IPS DF 6.9 (cell line): Measurements from ENCODE around the gene NUDT22.
A peak's percentile ranks its signal among the peaks of the same experiment; 100 is the strongest.

Experiments used
- DNase-seq: peaks from one replicate; pipeline ENCODE4 v3.0.0-alpha.2; 2013; ENCODE audit warnings: low read depth, low spot score
- H3K27ac ChIP-seq: one replicate; pipeline ENCODE4 v1.5.1; 2013; ENCODE audit warnings: low read length, control low read depth
- H3K27me3 ChIP-seq: 2 replicates; pipeline ENCODE4 v1.6.1; 2013; ENCODE audit warnings: mild to moderate bottlenecking, low read length; ENCODE audit not compliant: control insufficient read depth, insufficient read depth
- H3K36me3 ChIP-seq: 2 replicates; pipeline ENCODE4 v1.6.1; 2013; ENCODE audit warnings: low read length; ENCODE audit not compliant: control insufficient read depth, insufficient read depth
- H3K4me1 ChIP-seq: 2 replicates; pipeline ENCODE4 v1.6.1; 2013; ENCODE audit warnings: low read length; ENCODE audit not compliant: control insufficient read depth, insufficient read depth
- H3K4me3 ChIP-seq: 2 replicates; pipeline ENCODE4 v1.5.1; 2013; ENCODE audit warnings: mild to moderate bottlenecking, low read length
- H3K9me3 ChIP-seq: 2 replicates; pipeline ENCODE4 v1.6.1; 2013; ENCODE audit warnings: low read length, inconsistent platforms; ENCODE audit not compliant: control insufficient read depth, insufficient read depth
- WGBS: extraction: QIAGEN DNeasy Blood & Tissue Kit; methylation state at CpG from one replicate; pipeline ENCODE4 v1.1.7; 2013; ENCODE audit warnings: mixed read lengths, missing lambda C conversion rate; ENCODE audit not compliant: insufficient read length, insufficient coverage; 5-methylcytosine and 5-hydroxymethylcytosine counted together

NUDT22 gene

DNA sequence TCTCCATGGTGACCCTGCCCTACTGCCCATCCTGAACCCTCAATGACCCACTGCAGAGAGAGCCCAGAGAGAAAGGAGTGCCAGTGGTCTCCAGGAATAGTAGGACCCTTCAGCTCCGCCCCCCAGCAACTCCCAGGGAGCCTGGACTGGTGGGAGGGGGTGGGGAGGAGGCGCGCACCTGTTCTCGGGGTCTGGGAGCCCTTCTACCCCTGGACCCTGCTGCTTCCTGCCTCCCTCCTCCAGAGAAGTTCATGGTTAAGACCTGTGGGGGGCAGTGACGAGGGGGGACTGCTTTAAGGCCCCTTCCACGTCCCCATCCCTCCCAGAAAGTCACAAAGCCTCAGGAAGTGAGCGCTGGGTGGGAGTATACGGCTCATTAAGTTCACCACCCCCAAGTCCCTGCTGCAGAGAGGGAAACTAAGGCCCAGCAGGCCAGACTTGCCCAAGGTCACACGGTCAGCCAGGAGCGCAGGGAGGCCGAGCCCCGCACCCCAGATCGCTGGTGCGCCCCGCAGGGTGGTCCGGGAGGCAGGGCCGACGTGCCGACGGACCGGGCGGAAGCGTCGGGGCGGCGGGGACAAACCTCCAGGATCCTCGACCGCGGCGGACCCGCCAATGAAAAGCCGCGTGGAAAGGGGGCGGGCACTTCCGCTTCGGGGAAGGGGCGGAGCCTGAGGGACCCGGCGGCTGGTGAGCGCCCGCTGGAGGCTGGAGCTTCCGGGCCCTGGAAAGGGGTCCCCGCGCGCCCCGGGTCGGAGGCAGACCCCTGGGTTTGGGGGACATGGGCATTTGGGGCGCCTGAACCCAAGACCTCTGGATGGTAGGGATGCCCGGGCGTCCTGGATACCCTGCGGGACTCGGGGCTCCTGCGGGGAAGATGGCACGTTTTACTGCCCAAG lies at the start of gene NUDT22, which contains the start of gene TRPT1:
Gene NUDT22, plus strand, starts transcription at position 667 of the 899 bp plus-strand sequence. CDS start 379 bp downstream, outside the sequence.
Gene TRPT1, minus strand, starts transcription at position 579 of the 899 bp plus-strand sequence. Its CDS starts 326 bp downstream, at position 253.
- no CpG with 5 or more reads among the region's 54 CpGs for WGBS

GRCh38 chr11:64176751-64177150 lies 49.3 kb upstream of the NUDT22 start:
- no peak overlapping the region for H3K27ac ChIP-seq
- DNase-seq = no peak
- no peaks in the 10 kb centered on the region for H3K36me3 ChIP-seq
- no peaks in the 10 kb centered on the region for H3K4me1 ChIP-seq
- no peaks in the 10 kb centered on the region for H3K9me3 ChIP-seq
- no CpG with 5 or more reads among the region's 8 CpGs for WGBS
- H3K4me3 ChIP-seq = no peak overlapping the region
- H3K27me3 ChIP-seq = no peaks in the 10 kb centered on the region

More for the DNA sequence above, at the start of gene NUDT22, which contains the start of gene TRPT1:
- Histone ChIP-seq H3K27me3 (no peaks in the 10 kb centered on the region), H3K4me3 (peak within 1 kb of the TSS; percentile 50), H3K4me1 (peaks cover 4% of the 10 kb centered on the region; the same call in 1 of the 2 replicates), H3K9me3 (no peaks in the 10 kb centered on the region), H3K36me3 (no peaks in the 10 kb centered on the region; the same call in 1 of the 2 replicates), H3K27ac (no peak within 1 kb of the TSS)
- DNase-seq = no peak

- Histone ChIP-seq H3K27me3 (no peaks in the 10 kb centered on the region), H3K36me3 (no peaks in the 10 kb centered on the region), H3K4me1 (no peaks in the 10 kb centered on the region), H3K27ac (no peak overlapping the region), H3K9me3 (no peaks in the 10 kb centered on the region), H3K4me3 (no peak overlapping the region)
- WGBS = no CpG with 5 or more reads among the region's 1 CpG
- DNase-seq = no peak
These were observed 47.9 kb upstream of the NUDT22 start for GRCh38 chr11:64178203-64178602.

DNA sequence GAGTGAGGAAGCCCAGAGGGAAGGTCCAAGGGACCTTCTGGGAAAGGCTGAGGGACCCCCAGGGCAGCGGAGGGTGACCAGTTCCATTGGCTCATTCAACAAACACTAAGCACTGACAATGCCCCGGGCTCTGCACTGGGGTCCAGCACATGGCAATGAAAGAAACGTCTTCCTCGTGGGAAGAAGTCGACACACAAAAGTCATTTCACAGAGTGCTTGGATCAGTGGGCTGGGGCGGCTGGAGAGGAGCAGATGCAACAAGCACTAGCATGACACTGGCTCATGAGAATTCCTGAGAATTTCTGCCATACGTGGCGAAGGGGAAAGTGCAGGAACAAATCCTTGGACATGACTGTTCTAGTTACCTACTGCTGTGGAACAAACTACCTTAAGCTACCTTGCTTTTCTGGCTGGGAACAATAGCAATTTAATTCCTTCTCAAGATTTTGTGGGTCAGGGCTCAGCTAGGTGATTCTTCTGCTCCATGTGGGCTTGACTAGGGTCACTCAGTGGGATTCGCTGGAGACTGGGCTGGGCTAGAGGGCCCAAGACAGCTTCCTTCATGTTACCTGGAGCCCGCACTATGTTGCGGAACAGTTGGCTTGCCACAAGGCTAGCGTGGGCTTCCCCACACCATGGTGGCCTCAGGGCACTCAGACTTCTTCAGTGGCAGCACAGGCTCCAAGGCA lies 47.0 kb upstream of the NUDT22 start:
- WGBS = no CpG with 5 or more reads among the region's 12 CpGs
- DNase-seq = no peak
- Histone ChIP-seq H3K9me3 (no peaks in the 10 kb centered on the region), H3K36me3 (no peaks in the 10 kb centered on the region), H3K27ac (no peak overlapping the region), H3K4me3 (no peak overlapping the region), H3K4me1 (no peaks in the 10 kb centered on the region), H3K27me3 (no peaks in the 10 kb centered on the region)

GRCh38 chr11:64180891-64181290 lies 45.2 kb upstream of the NUDT22 start:
- no peak overlapping the region for H3K4me3 ChIP-seq
- no peak for DNase-seq
- no CpG with 5 or more reads among the region's 5 CpGs for WGBS
- H3K27me3 ChIP-seq = no peaks in the 10 kb centered on the region
- H3K27ac ChIP-seq = no peak overlapping the region
- H3K4me1 ChIP-seq = no peaks in the 10 kb centered on the region
- no peaks in the 10 kb centered on the region for H3K36me3 ChIP-seq
- H3K9me3 ChIP-seq = no peaks in the 10 kb centered on the region

DNA sequence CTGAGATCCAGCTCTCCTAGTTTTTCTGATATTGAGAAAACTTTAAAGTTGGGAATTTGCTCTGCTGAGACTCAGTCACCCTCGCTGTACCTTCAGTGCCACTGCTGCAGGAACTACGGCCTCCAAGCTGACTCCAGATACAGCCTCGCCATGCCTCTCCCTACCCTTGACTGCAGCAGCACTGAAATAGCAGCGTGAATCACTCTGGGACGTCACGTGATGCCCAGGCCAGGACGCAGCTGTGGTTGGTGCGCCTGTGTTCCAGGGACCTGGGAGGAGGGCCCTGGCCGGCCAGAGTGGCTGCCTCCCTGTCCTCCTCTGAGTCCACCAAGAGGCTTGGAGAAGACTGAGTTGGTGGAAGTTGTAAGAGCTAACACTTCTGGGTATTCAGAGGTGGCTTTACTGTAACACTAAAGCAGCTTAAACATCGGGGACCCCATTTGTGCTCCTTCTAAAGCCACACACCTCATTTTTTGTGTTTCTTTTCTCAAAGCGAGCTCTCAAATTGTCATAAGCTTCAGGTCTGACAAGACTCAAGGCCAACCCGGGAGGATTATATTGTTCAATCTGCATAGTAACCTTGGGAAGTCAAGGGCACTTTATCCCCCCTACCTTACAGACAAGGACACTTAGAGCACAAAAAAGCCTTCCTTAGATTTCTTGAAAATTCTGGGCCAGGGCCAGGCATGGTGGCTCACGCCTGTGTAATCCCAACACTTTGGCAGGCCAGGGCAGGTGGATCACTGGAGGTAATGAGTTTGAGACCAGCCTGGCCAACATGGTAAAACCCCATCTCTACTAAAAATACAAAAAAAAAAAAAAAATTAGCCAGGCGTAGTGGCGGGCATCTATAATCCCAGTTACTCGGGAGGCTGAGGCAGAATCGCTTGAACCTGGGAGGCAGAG lies 44.3 kb upstream of the NUDT22 start:
- H3K36me3 ChIP-seq = no peaks in the 10 kb centered on the region
- no peaks in the 10 kb centered on the region for H3K9me3 ChIP-seq
- no peaks in the 10 kb centered on the region for H3K4me1 ChIP-seq
- no peak overlapping the region for H3K4me3 ChIP-seq
- DNase-seq = no peak
- no peak overlapping the region for H3K27ac ChIP-seq
- no CpG with 5 or more reads among the region's 17 CpGs for WGBS
- H3K27me3 ChIP-seq = no peaks in the 10 kb centered on the region

DNA sequence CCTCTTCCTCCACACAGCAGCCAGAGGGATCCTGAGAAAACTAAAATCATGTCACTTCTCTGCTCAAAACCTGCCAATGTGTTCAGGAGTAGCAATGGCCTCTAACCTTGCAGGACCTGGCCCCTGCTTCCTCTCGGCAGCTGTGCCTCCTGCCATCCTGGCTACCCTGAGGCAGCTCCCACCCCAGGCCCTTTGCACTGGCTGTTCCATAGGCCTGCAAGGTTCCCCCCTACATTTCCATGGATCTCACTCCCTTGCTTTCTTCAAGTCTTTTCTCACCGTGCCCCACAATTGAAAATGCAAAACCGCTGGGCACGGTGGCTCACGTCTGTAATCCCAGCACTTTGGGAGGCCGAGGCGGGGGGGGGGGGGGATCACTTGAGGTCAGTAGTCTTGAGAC lies 42.2 kb upstream of the NUDT22 start:
- no peaks in the 10 kb centered on the region for H3K27me3 ChIP-seq
- DNase-seq = no peak
- no peak overlapping the region for H3K27ac ChIP-seq
- no peaks in the 10 kb centered on the region for H3K9me3 ChIP-seq
- no peak overlapping the region for H3K4me3 ChIP-seq
- no CpG with 5 or more reads among the region's 7 CpGs for WGBS
- no peaks in the 10 kb centered on the region for H3K36me3 ChIP-seq
- H3K4me1 ChIP-seq = no peaks in the 10 kb centered on the region

- H3K36me3 ChIP-seq = no peaks in the 10 kb centered on the region
- no peak overlapping the region for H3K27ac ChIP-seq
- no peaks in the 10 kb centered on the region for H3K9me3 ChIP-seq
- no peaks in the 10 kb centered on the region for H3K27me3 ChIP-seq
- H3K4me1 ChIP-seq = no peaks in the 10 kb centered on the region
- peak overlapping the region; percentile 71 for H3K4me3 ChIP-seq
- no CpG with 5 or more reads among the region's 52 CpGs for WGBS
- DNase-seq = no peak
These were observed 40.8 kb upstream of the NUDT22 start for GRCh38 chr11:64185175-64185692.

- no peak within 1 kb of the TSS for H3K27ac ChIP-seq
- peak; percentile 100 for DNase-seq
- WGBS = no CpG with 5 or more reads among the region's 74 CpGs
- no peaks in the 10 kb centered on the region for H3K4me1 ChIP-seq
- H3K27me3 ChIP-seq = no peaks in the 10 kb centered on the region
- no peaks in the 10 kb centered on the region for H3K9me3 ChIP-seq
- H3K36me3 ChIP-seq = no peaks in the 10 kb centered on the region
- peak within 1 kb of the TSS; percentile 71 for H3K4me3 ChIP-seq
These were observed 40.2 kb upstream of the NUDT22 start, which contains the start of gene STIP1 for GRCh38 chr11:64185693-64186491. Gene STIP1, plus strand, starts transcription at chr11:64186171. Its CDS starts 91 bp downstream, at chr11:64186262.
